K562 (cell line): ENCODE measurements around the gene PLIN5. TPM values are rescaled to one million over a fixed set of nuclear protein-coding genes. Genes with fewer than 3 reads are reported as not detected.

Experiments used
- CHAMP1 ChIP-seq: fragments of 450-650 bp; IDR thresholded peaks from 2 replicates; pipeline ENCODE4 v1.6.1; 2016; ENCODE audit warnings: mild to moderate bottlenecking
- CLOCK ChIP-seq: fragments of 250-450 bp; sonication (Bioruptor Pico); IDR thresholded peaks from 2 replicates; pipeline ENCODE4 v1.4.0; 2020; ENCODE audit warnings: mild to moderate bottlenecking, moderate library complexity, borderline replicate concordance
- CREB1 ChIP-seq, 2 experiments: sonication (generic) in 1 of 2; formaldehyde crosslinking in 1 of 2; IDR thresholded peaks; 2 replicates each; pipeline versions ENCODE4 v1.6.1 to v1.8.0; 2012 to 2022; ENCODE audit warnings: inconsistent platforms in 1 of 2, mild to moderate bottlenecking in 1 of 2, missing genetic modification reagents in 1 of 2, moderate library complexity in 1 of 2
- HDAC2 ChIP-seq: fragments of 450-650 bp; IDR thresholded peaks from 2 replicates; pipeline ENCODE4 v1.6.1; 2016; ENCODE audit warnings: mild to moderate bottlenecking
- MBD1 ChIP-seq: fragments of 250-450 bp; sonication (Bioruptor Pico); IDR thresholded peaks from 2 replicates; pipeline ENCODE4 v1.8.0; 2022; ENCODE audit warnings: inconsistent platforms
- NKRF ChIP-seq: fragments of 450-650 bp; IDR thresholded peaks from 2 replicates; pipeline ENCODE4 v1.6.1; 2016; ENCODE audit warnings: borderline replicate concordance
- PCBP1 ChIP-seq: fragments of 200-400 bp; formaldehyde crosslinking; IDR thresholded peaks from 2 replicates; pipeline ENCODE4 v1.6.1; 2018; ENCODE audit warnings: mild to moderate bottlenecking, low read depth, low read length; ENCODE audit not compliant: poor library complexity, severe bottlenecking
- POLR2AphosphoS5 ChIP-seq: IDR thresholded peaks from 2 replicates; pipeline ENCODE4 v1.6.1; 2011; ENCODE audit warnings: mild to moderate bottlenecking, low read depth, low read length, moderate library complexity; ENCODE audit not compliant: control insufficient read depth, insufficient read depth
- SOX6 ChIP-seq: fragments of 450-650 bp; IDR thresholded peaks from 2 replicates; pipeline ENCODE4 v1.6.1; 2014; ENCODE audit warnings: mild to moderate bottlenecking
- TAF1 ChIP-seq: IDR thresholded peaks from 2 replicates; pipeline ENCODE4 v1.6.1; 2011; ENCODE audit warnings: mild to moderate bottlenecking, low read length, moderate library complexity; ENCODE audit not compliant: insufficient read depth, control insufficient read depth, severe bottlenecking; ENCODE audit errors: extremely low read depth
- ZNF518B ChIP-seq: fragments of 250-450 bp; sonication (Bioruptor Pico); IDR thresholded peaks from 2 replicates; pipeline ENCODE4 v1.5.0; 2021; ENCODE audit warnings: mild to moderate bottlenecking, moderate library complexity
- polyA plus RNA-seq, 8 experiments: library from polyadenylated mRNA; depleted of rRNA in 4 of 8; stranded (reverse) in 5 of 8; unstranded in 3 of 8; fragments of >200 nt; fragmentation: Nextera tagmentation in 2 of 8; fragmentation: Illumina TruSeq in 1 of 8; extraction: Ambion mirVana in 2 of 8; extraction: Trizol in 1 of 8; gene quantifications; 2 replicates each; pipeline versions ENCODE4 v1.2.1 to v1.2.3, GENCODE V29; 2011 to 2014; ENCODE audit warnings: inconsistent platforms in 1 of 8, missing spikeins in 1 of 8
- total RNA-seq, 7 experiments: library from RNA; depleted of rRNA in 6 of 7; stranded (reverse); fragments of >200 nt in 6 of 7; fragmentation: Illumina TruSeq in 2 of 7; extraction: Trizol in 2 of 7; gene quantifications; 2 replicates each; pipeline versions ENCODE4 v1.2.1 to v1.2.3, GENCODE V29; 2011 to 2021; ENCODE audit warnings: low replicate concordance in 1 of 7

PLIN5 gene
- total and polyA plus RNA-seq, 9 of the 15 experiments (the other 6 are each of a cell fraction or from before 2014, with no cell fraction given): 0.04 to 1.3 (median 0.50) TPM

- no peak for TF ChIP-seq CLOCK (CRISPR knock-in tag)
- no peak for TF ChIP-seq TAF1
- no peak for TF ChIP-seq SOX6
- no peak for TF ChIP-seq CHAMP1
- no peak for TF ChIP-seq ZNF518B
- TF ChIP-seq CREB1 (IDR thresholded peaks at IDR 0.05): no peak
- TF ChIP-seq CREB1 (CRISPR knock-in tag; IDR thresholded peaks at IDR 0.05): no peak
- peak; percentile 55 for TF ChIP-seq PCBP1
- no peak for TF ChIP-seq HDAC2
- TF ChIP-seq POLR2AphosphoS5: peak; percentile 33; the same call in 1 of the 2 replicates
- no peak for TF ChIP-seq NKRF
- TF ChIP-seq MBD1 (CRISPR knock-in tag): peak; percentile 17; the same call in 1 of the 2 replicates
Observed at GRCh38 chr19:4534836-4535658, at the start of gene PLIN5 (continued).
